ENCODE results near the gene HDAC4. TPM values are rescaled to one million over a fixed set of nuclear protein-coding genes. Genes with fewer than 3 reads are reported as not detected.

Gene HDAC4
- total RNA-seq, 1 donor = 28.3 TPM

- H3K4me3 ChIP-seq (ENCODE audit: low read depth, low read length) = peak overlapping the region; percentile 40
- no peak for TF ChIP-seq CTCF (IDR thresholded peaks at IDR 0.05; ENCODE audit: insufficient read depth, low read length)
- DNase-seq (ENCODE audit: low read depth) = peak; percentile 96
Observed at GRCh38 chr2:239275044-239275685, 125.7 kb downstream of the HDAC4 start.

GRCh38 chr2:239274391-239275043, 126.3 kb downstream of the HDAC4 start:
- DNase-seq (ENCODE audit: low read depth) = peak; percentile 64
- no peak for TF ChIP-seq CTCF (IDR thresholded peaks at IDR 0.05; ENCODE audit: insufficient read depth, low read length)
- H3K4me3 ChIP-seq (ENCODE audit: low read depth, low read length) = peak overlapping the region; percentile 28

- DNase-seq (ENCODE audit: low read depth) = no peak
- no peak for TF ChIP-seq CTCF (IDR thresholded peaks at IDR 0.05; ENCODE audit: insufficient read depth, low read length)
- no peak overlapping the region for H3K4me3 ChIP-seq (ENCODE audit: low read depth, low read length)
Observed at GRCh38 chr2:239273280-239274234, 127.3 kb downstream of the HDAC4 start.

GRCh38 chr2:239272626-239273025, 128.2 kb downstream of the HDAC4 start:
- H3K4me3 ChIP-seq (ENCODE audit: low read depth, low read length) = no peak overlapping the region
- TF ChIP-seq CTCF (IDR thresholded peaks at IDR 0.05; ENCODE audit: insufficient read depth, low read length) = no peak
- DNase-seq (ENCODE audit: low read depth) = no peak

GRCh38 chr2:239271882-239272281, 128.9 kb downstream of the HDAC4 start:
- TF ChIP-seq CTCF (IDR thresholded peaks at IDR 0.05; ENCODE audit: insufficient read depth, low read length) = no peak
- peak; percentile 44 for DNase-seq (ENCODE audit: low read depth)
- H3K4me3 ChIP-seq (ENCODE audit: low read depth, low read length) = no peak overlapping the region

- H3K4me3 ChIP-seq (ENCODE audit: low read depth, low read length) = no peak overlapping the region
- TF ChIP-seq CTCF (IDR thresholded peaks at IDR 0.05; ENCODE audit: insufficient read depth, low read length) = no peak
- no peak for DNase-seq (ENCODE audit: low read depth)
Observed at GRCh38 chr2:239271471-239271870, 129.3 kb downstream of the HDAC4 start.

All from fibroblast of the aortic adventitia (primary cell).